HL-60 (cell line): ENCODE results near the gene MYB.

ENCODE experiments used
- CTCF ChIP-seq: IDR thresholded peaks from one replicate; pipeline ENCODE4 v1.5.1; 2011; ENCODE audit warnings: low read length, control low read depth, inconsistent platforms; ENCODE audit not compliant: insufficient read depth
- GABPA ChIP-seq: IDR thresholded peaks from 2 replicates; pipeline ENCODE4 v1.6.1; 2012; ENCODE audit warnings: low read depth
- POLR2AphosphoS5 ChIP-seq: IDR thresholded peaks from 2 replicates; pipeline ENCODE4 v1.6.1; 2012; ENCODE audit warnings: low read depth

- TF ChIP-seq CTCF, result no peak
- no peak for TF ChIP-seq GABPA
- no peak for TF ChIP-seq POLR2AphosphoS5
Observed at GRCh38 chr6:135135835-135136234, 45.3 kb upstream of the MYB start.
